A673 (cell line): ENCODE measurements around the gene HPN. TPM values are rescaled to one million over a fixed set of nuclear protein-coding genes. Genes with fewer than 3 reads are reported as not detected.
"Not testable (repeated sequence)": the region's sequence is repeated elsewhere in the genome, so short reads cannot be mapped to it uniquely, and the experiment has no call there.

ENCODE experiments used
- BruUV-seq: library from RNA; stranded (reverse); fragments of 400-500 nt; replicated peaks from 2 replicates; lab custom pipeline; 2021; lab: Mats Ljungman, UMichigan
- CTCF ChIA-PET: fragments of 300-600 bp; sonication (Branson Sonifier 250); formaldehyde crosslinking; loops from one replicate; lab custom pipeline; 2022; ENCODE audit warnings: antibody characterized with exemption; lab: Charles Lee
- POLR2A ChIA-PET: fragments of 300-600 bp; sonication (Branson Sonifier 250); formaldehyde crosslinking; loops from one replicate; lab custom pipeline; 2022; ENCODE audit warnings: antibody characterized with exemption; ENCODE audit not compliant: low non-redundant PET; lab: Charles Lee
- DNase-seq: peaks from one replicate; pipeline ENCODE4 v3.0.0-alpha.2; 2015; ENCODE audit warnings: low spot score
- H3K27ac ChIP-seq: fragments of 200-600 bp; sonication (generic); 2 replicates; pipeline ENCODE4 v1.5.1; 2016; ENCODE audit warnings: mixed run types, low read depth, mild to moderate bottlenecking, mixed read lengths, antibody characterized with exemption, low read length; ENCODE audit not compliant: poor library complexity, severe bottlenecking
- H3K27me3 ChIP-seq: fragments of 200-600 bp; sonication (generic); replicated peaks from 2 replicates; pipeline ENCODE4 v1.6.1; 2017; ENCODE audit warnings: mixed run types, low read depth, mild to moderate bottlenecking, mixed read lengths, antibody characterized with exemption, low read length; ENCODE audit not compliant: insufficient read depth, poor library complexity
- H3K36me3 ChIP-seq: fragments of 200-600 bp; sonication (generic); 2 replicates; pipeline ENCODE4 v1.6.1; 2016; ENCODE audit warnings: mixed run types, mild to moderate bottlenecking, mixed read lengths, antibody characterized with exemption, low read length; ENCODE audit not compliant: insufficient read depth, poor library complexity, severe bottlenecking
- H3K4me1 ChIP-seq: fragments of 200-600 bp; sonication (generic); 2 replicates; pipeline ENCODE4 v1.6.1; 2017; ENCODE audit warnings: mixed run types, mild to moderate bottlenecking, mixed read lengths, antibody characterized with exemption, low read length; ENCODE audit not compliant: insufficient read depth, poor library complexity, severe bottlenecking
- H3K4me3 ChIP-seq: fragments of 200-600 bp; sonication (generic); 2 replicates; pipeline ENCODE4 v1.5.1; 2016; ENCODE audit warnings: low read depth, mixed run types, mild to moderate bottlenecking, mixed read lengths, low read length; ENCODE audit not compliant: poor library complexity, severe bottlenecking
- H3K9me3 ChIP-seq: fragments of 200-600 bp; sonication (generic); 2 replicates; pipeline ENCODE4 v1.6.1; 2016; ENCODE audit warnings: mixed run types, low read depth, mild to moderate bottlenecking, mixed read lengths, antibody characterized with exemption, low read length; ENCODE audit not compliant: poor library complexity, severe bottlenecking
- EZH2 ChIP-seq: fragments of 200-600 bp; sonication (generic); IDR thresholded peaks from 2 replicates; pipeline ENCODE4 v1.6.1; 2017; ENCODE audit warnings: borderline replicate concordance, low read depth, mild to moderate bottlenecking, mixed read lengths, antibody characterized with exemption, low read length; ENCODE audit not compliant: poor library complexity, severe bottlenecking
- intact Hi-C: fragments of 100-400 bp; cut with micrococcal nuclease; formaldehyde crosslinking; loops from one replicate; pipeline ENCODE4 v1.10.0; 2022; ENCODE audit not compliant: unreplicated experiment
- total RNA-seq: library from RNA; stranded (reverse); gene quantifications from 2 replicates; pipeline ENCODE4 v1.2.3, GENCODE V29; 2021
- TF ChIP-seq, protein P1 (sequence below): fragments of 300-800, 200-600 bp; sonication (generic); conservative IDR thresholded peaks from 2 replicates; pipeline ENCODE4 v1.5.1; 2017; ENCODE audit warnings: low read depth, mild to moderate bottlenecking, antibody characterized with exemption, low read length, moderate library complexity, mixed read lengths

The HPN gene
- total RNA-seq, 1 experiment from 2014 or later, result not detected

DNA sequence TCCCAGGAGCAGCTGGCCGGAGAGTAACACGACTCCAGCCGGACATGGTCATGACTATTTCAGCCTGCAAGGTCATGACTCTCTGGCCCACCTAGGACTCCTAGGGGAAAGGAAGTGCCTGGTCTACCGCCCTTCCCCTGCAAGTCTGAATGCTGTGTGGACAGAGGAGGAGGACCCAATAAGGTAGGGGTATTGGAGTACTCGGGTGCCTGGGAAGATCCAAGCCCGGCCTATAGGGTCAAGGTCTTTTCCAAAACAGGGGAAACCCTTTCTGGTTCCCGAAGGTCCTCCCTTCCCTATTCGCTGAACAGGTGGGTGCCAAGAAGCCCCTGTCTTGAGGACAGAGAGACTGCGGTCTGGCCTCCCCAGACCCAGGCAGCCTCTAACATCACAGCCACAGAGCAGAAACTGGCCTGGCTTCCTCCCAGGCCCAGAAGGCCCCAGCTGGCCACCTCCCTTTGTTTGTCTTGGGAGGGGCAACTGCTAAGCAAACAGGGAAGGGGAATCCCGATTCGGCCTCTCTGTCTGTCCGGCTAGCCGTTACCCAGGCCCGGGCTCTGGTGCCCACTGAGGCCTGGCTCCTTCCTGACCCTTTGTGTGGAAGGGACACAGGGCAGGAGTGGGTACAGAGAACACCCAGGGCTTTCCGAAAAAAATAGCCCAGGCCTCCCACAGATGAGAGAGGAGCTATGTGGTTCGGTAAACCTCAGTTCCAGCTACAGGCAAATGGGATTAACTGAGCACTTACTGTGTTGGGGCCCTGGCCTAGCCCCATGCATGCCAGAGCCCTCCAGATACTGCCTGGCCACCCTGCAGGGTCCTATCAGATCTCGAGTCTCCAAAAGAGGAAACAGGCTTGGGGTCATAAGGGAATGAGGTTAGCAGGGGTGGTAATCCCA is 46.6 kb upstream of the HPN start:
- DNase-seq, result no peak
- ChIA-PET CTCF (no interaction called here), POLR2A (no interaction called here)
- H3K4me3 ChIP-seq, result no peak overlapping the region
- H3K36me3 ChIP-seq, result no peaks in the 10 kb centered on the region
- H3K27me3 ChIP-seq, result no peaks in the 10 kb centered on the region
- intact Hi-C loops, result no loop called here
- no TSS peak for BruUV-seq
- H3K4me1 ChIP-seq, result peaks cover 8% of the 10 kb centered on the region
- no peak for TF ChIP-seq EZH2
- TF ChIP-seq, protein P1, sequence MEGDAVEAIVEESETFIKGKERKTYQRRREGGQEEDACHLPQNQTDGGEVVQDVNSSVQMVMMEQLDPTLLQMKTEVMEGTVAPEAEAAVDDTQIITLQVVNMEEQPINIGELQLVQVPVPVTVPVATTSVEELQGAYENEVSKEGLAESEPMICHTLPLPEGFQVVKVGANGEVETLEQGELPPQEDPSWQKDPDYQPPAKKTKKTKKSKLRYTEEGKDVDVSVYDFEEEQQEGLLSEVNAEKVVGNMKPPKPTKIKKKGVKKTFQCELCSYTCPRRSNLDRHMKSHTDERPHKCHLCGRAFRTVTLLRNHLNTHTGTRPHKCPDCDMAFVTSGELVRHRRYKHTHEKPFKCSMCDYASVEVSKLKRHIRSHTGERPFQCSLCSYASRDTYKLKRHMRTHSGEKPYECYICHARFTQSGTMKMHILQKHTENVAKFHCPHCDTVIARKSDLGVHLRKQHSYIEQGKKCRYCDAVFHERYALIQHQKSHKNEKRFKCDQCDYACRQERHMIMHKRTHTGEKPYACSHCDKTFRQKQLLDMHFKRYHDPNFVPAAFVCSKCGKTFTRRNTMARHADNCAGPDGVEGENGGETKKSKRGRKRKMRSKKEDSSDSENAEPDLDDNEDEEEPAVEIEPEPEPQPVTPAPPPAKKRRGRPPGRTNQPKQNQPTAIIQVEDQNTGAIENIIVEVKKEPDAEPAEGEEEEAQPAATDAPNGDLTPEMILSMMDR, result no peak
- H3K27ac ChIP-seq, result no peak overlapping the region
- H3K9me3 ChIP-seq, result no peaks in the 10 kb centered on the region

DNA sequence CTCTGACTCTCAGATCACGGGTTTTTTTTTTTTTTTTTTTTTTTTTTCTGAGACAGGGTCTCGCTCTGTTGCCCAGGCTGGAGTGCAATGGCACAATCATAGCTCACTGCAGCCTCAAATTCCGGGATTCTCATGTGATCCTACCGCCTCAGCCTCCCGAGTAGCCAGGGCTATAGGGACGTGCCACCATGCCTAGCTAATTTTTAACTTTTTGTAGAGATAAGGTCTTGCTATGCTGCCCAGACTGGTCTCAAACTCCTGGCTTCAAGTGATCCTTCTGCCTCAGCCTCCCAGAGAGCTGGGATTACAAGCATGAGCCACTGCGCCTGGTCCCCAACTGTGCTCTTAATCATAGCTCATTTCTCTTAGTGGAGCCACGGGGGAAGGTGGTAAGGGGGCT is 46.0 kb upstream of the HPN start:
- POLR2A ChIA-PET, result no interaction called here
- CTCF ChIA-PET, result no interaction called here
- Histone ChIP-seq H3K4me1 (peaks cover 9% of the 10 kb centered on the region), H3K4me3 (no peak overlapping the region), H3K27me3 (no peaks in the 10 kb centered on the region), H3K36me3 (no peaks in the 10 kb centered on the region), H3K9me3 (no peaks in the 10 kb centered on the region), H3K27ac (no peak overlapping the region)
- no TSS peak for BruUV-seq
- TF ChIP-seq EZH2, result no peak
- TF ChIP-seq, protein P1, result no peak
- intact Hi-C loops, result no loop called here
- no peak for DNase-seq

DNA sequence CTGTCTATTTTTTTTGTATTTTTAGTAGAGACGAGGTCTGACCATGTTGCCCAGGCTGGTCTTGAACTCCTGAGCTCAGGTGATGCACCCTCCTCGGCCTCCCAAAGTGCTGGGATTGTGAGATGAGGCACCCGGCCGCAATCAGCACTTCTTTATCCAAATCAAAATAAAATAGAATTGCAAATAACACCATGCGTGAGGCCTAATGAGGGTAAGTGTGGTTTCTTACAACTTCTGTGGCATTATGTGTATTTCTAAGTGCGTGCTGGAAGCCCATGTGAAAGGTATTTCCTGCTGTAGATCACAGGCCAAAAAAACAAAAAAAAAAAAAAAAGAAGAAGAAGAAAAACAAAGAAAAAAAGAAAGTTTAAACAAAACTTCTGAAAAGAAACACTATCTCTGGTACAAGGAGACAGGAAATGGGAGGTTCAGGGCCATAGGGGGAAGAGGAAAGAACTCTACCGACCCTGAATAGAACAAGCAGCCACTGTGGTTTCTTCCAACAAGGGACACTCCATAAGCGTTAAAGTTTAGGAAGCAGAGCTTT is 44.4 kb upstream of the HPN start:
- Histone ChIP-seq H3K36me3 (peaks cover 3% of the 10 kb centered on the region), H3K27ac (peak overlapping the region; percentile 37), H3K4me3 (no peak overlapping the region), H3K27me3 (no peaks in the 10 kb centered on the region), H3K9me3 (no peaks in the 10 kb centered on the region), H3K4me1 (peaks cover 12% of the 10 kb centered on the region)
- no TSS peak for BruUV-seq
- TF ChIP-seq EZH2, result no peak
- TF ChIP-seq, protein P1, result no peak
- DNase-seq, result no peak
- intact Hi-C loops, result no loop called here
- ChIA-PET CTCF (no interaction called here), POLR2A (interaction anchor here (0.6 kb wide), 1 partner anchor 17 kb away, joined by 3 read pairs; no protein-coding TSS in a partner anchor)

DNA sequence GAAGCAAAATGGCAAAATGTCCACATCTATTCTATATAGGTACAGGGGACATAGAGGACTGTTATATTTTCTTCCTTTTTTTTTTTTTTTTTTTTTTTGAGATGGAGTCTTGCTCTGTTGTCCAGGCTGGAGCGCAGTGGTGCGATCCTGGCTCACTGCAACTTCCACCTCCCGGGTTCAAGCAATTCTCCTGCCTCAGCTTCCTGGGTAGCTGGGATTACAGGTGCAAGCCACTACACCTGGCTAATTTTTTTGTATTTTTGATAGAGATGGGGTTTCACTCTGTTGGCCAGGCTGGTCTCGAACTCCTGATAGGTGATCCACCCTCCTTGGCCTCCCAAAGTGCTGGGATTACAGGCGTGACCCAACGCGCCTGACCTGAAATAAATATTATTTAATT is 43.3 kb upstream of the HPN start:
- H3K27ac ChIP-seq, H3K4me3 ChIP-seq, H3K9me3 ChIP-seq, BruUV-seq, DNase-seq, intact Hi-C loops, CTCF ChIA-PET, H3K27me3 ChIP-seq, POLR2A ChIA-PET: not testable (repeated sequence)
- Histone ChIP-seq H3K36me3 (peaks cover 12% of the 10 kb centered on the region), H3K4me1 (peaks cover 16% of the 10 kb centered on the region)
